KOPT-K1 (cell line): ENCODE results near the gene MARCKSL1.

ENCODE experiments used
- H3K27ac ChIP-seq: fragments of 200-600 bp; sonication (generic); 2 replicates; pipeline ENCODE4 v1.5.1; 2016; ENCODE audit warnings: antibody characterized with exemption, mild to moderate bottlenecking, low read depth, low read length; ENCODE audit not compliant: poor library complexity, severe bottlenecking
- H3K36me3 ChIP-seq: fragments of 200-600 bp; sonication (generic); 2 replicates; pipeline ENCODE4 v1.5.1; 2017; ENCODE audit warnings: antibody characterized with exemption, mild to moderate bottlenecking, low read length, moderate library complexity; ENCODE audit not compliant: insufficient read depth
- H3K9me3 ChIP-seq: fragments of 200-600 bp; sonication (generic); 2 replicates; pipeline ENCODE4 v1.5.1; 2017; ENCODE audit warnings: antibody characterized with exemption, low read length, mild to moderate bottlenecking; ENCODE audit not compliant: insufficient read depth, poor library complexity, severe bottlenecking

The MARCKSL1 gene, protein sequence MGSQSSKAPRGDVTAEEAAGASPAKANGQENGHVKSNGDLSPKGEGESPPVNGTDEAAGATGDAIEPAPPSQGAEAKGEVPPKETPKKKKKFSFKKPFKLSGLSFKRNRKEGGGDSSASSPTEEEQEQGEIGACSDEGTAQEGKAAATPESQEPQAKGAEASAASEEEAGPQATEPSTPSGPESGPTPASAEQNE

DNA sequence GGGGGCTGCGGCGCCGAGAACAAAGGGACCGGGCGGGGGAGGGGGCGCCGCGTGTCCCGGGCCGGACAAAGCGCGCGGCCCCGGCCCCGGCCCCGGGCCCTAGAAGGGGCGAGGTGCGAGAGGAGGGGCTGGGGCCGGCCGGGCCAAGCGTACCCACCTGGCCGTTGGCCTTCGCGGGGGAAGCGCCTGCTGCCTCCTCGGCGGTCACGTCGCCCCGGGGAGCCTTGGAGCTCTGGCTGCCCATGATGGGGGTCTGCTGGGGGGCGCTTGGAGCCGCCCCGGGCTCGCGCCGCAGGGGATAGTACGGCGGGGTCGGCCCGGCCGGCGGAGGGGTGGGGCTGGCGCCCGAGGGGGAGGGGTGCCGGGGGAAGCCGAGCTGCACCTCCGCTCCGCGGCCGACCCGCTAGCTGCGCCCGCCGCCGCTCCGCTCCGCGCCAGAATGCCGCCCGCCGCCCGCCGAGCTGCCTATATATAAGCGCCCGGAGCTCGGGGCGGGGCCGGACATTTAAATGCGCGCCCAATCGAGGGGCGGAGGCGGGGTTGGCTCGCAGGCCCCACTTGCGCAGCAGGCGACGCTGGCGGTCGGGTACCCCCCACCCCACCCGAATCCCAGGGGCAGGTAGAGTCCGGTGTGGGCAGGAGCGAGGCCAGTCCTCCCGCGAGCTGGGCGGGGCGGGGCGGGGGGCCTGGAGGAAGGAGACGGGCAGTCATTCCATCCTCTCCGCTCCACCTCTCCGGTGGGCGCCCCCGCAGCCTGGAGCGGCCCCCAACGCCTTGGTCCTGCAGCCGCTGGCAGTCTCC, at the start of gene MARCKSL1:
Gene MARCKSL1, minus strand, starts transcription at position 444 of the 801 bp plus-strand sequence. Its CDS starts 200 bp downstream, at position 244.
- H3K36me3 ChIP-seq: peaks cover 39% of the 10 kb centered on the region
- H3K9me3 ChIP-seq: no peaks in the 10 kb centered on the region
- H3K27ac ChIP-seq: peak within 1 kb of the TSS; percentile 60

DNA sequence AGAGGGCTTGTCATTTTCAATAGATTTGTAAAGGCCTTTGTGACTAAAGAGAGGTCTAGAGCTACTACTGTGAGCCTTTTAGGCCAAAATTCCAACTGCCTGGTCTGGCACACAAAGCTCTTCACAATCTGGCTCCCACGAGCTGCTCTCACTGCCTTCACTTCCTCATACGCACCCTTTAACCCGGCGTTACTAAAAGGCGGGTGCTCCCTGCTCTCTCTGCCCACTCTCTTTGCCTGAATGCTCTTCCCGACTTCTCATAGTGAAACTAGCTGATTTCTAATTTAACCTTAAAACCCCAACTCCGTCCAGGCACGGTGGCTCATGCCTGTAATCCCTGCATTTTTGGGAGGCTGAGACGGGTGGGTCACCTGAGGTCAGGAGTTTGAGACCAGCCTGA, 44.0 kb upstream of the MARCKSL1 start:
- Histone ChIP-seq H3K9me3 (no peaks in the 10 kb centered on the region), H3K36me3 (peaks cover 99% of the 10 kb centered on the region), H3K27ac (no peak overlapping the region)

- Histone ChIP-seq H3K27ac (no peak overlapping the region), H3K36me3 (peaks cover 99% of the 10 kb centered on the region), H3K9me3 (no peaks in the 10 kb centered on the region)
These were observed 41.6 kb upstream of the MARCKSL1 start for GRCh38 chr1:32377541-32378220.

DNA sequence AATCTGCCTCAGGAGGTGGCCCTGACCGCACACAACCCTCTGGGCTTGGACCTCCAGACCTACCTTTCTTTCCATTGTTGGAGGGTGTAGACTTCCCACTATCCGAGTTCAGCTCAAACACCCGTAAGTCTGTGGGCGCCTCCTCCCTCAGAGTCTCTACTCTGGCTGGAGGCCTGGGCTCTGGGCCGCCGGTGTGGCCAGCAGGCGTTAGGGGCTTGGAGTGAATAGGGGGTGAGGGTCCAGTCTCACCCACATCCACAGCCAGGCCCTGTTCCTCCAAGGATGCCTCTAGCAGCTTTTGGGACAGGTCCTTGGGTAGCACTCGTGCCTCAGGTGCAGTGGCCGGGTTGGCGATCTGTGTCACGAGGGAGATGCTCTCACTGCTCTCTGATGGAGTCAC, 40.2 kb upstream of the MARCKSL1 start:
- Histone ChIP-seq H3K27ac (no peak overlapping the region), H3K36me3 (peaks cover 94% of the 10 kb centered on the region), H3K9me3 (no peaks in the 10 kb centered on the region)

DNA sequence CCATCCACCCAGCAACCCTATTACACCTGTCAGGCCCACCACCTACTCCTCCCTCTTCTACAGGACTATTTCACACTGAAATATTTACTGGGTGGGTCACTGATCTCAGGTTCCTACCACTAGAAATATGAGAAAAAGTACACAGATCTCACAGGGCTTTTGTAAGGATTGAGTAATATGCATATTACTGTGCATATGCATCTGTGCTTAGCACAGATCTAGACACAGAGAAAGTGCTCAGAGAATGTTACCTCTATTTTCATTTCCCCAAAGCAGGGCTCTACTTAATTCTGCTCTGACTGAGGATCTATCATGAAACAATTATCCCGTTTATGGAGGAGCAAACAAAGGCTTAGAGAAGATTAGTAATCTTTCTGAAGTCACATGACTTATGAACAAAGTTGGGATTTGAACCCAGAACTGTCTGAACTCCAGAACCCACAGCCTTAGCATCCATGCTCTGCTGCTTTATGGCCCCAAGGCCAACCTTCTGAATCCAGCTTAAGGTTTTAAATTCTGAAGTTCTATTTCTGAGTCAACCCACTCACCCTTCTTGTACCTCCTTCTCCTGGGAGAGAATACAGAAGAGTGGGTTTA, 38.1 kb upstream of the MARCKSL1 start:
- H3K36me3 ChIP-seq: peaks cover 79% of the 10 kb centered on the region
- no peak overlapping the region for H3K27ac ChIP-seq
- H3K9me3 ChIP-seq: no peaks in the 10 kb centered on the region

GRCh38 chr1:32372149-32372756, 36.2 kb upstream of the MARCKSL1 start:
- H3K36me3 ChIP-seq: peaks cover 79% of the 10 kb centered on the region
- no peaks in the 10 kb centered on the region for H3K9me3 ChIP-seq
- H3K27ac ChIP-seq: no peak overlapping the region

GRCh38 chr1:32367912-32368635, 32.0 kb upstream of the MARCKSL1 start:
- Histone ChIP-seq H3K36me3 (peaks cover 74% of the 10 kb centered on the region), H3K9me3 (no peaks in the 10 kb centered on the region), H3K27ac (no peak overlapping the region)

DNA sequence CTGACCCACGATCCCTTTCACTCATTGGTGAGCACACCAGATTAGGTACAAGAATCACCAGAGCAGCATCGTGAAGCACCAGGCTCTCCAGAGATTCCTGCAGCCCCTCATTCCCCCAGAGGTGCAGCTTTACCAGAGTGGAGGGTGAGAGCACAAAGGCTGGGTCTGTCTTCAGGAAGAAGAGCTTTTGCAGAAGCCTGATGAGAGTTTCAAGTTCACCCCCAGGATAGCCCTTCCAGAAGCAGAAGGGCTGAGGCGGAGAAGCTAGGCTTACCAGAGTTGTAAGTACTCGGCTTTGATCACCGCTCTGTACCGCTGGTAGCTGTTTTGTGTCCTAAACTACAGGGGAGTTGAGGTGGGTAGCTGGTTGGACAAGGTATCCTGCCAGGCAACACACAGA, 29.4 kb upstream of the MARCKSL1 start:
- H3K9me3 ChIP-seq: no peaks in the 10 kb centered on the region
- peaks cover 70% of the 10 kb centered on the region for H3K36me3 ChIP-seq
- H3K27ac ChIP-seq: no peak overlapping the region

GRCh38 chr1:32364836-32365235, 28.8 kb upstream of the MARCKSL1 start:
- Histone ChIP-seq H3K36me3 (peaks cover 70% of the 10 kb centered on the region), H3K27ac (no peak overlapping the region), H3K9me3 (no peaks in the 10 kb centered on the region)

DNA sequence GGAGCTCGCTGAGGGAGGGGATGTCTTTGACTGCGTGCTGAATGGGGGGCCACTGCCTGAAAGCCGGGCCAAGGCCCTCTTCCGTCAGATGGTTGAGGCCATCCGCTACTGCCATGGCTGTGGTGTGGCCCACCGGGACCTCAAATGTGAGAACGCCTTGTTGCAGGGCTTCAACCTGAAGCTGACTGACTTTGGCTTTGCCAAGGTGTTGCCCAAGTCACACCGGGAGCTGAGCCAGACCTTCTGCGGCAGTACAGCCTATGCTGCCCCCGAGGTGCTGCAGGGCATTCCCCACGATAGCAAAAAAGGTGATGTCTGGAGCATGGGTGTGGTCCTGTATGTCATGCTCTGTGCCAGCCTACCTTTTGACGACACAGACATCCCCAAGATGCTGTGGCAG, 27.7 kb upstream of the MARCKSL1 start:
- H3K36me3 ChIP-seq: peaks cover 60% of the 10 kb centered on the region
- H3K27ac ChIP-seq: no peak overlapping the region
- no peaks in the 10 kb centered on the region for H3K9me3 ChIP-seq

- H3K9me3 ChIP-seq: no peaks in the 10 kb centered on the region
- peaks cover 50% of the 10 kb centered on the region for H3K36me3 ChIP-seq
- H3K27ac ChIP-seq: no peak within 1 kb of the TSS
These were observed 26.7 kb upstream of the MARCKSL1 start, which contains the start of the genes FAM229A and TSSK3 for GRCh38 chr1:32362474-32363313. FAM229A (minus strand) TSS chr1:32362485; CDS start chr1:32362091, 394 bp downstream. TSSK3 (plus strand) TSS chr1:32362539; CDS start chr1:32362702, 163 bp downstream.

DNA sequence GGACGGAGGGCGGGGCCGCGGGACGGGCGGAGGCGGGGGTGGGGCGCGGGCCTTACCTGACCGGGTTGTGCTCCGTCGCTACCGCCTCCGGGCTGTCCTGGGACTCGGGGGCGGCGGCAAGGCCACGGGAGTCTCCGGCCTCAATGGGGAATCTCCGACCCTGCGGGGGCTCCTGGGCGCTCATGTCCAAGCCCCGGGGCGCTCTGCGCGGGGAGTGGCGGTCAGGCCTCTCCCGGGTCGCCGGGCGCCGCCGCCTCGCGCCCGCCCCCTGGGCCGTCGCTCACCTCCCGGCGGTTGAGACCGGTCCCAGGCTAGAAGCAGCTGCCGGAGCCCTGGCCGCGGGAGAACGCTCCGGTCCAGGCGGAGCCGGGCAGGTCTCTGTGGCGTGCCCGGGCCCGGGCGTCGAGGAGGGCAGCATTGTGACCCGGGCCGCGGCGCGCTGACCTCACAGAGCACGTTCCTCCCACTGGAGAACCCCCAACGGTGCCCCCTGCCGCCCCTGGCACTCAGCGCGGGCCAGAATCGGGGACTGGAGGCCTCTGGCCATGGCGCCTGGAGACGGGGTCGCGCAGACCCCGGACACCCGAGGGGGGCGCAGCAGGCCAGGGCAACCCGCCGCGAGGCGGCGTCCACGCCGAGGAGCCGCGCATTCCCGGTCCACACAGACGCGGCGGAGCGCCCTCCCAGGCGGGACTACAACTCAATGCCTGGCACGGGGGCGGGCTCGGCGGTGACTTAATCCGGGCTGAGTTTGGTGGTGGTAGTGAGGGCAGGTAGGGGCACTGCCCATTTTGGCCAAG, 25.8 kb upstream of the MARCKSL1 start:
- Histone ChIP-seq H3K9me3 (no peaks in the 10 kb centered on the region), H3K27ac (no peak overlapping the region), H3K36me3 (peaks cover 41% of the 10 kb centered on the region)

GRCh38 chr1:32361308-32361673, 25.3 kb upstream of the MARCKSL1 start:
- no peaks in the 10 kb centered on the region for H3K9me3 ChIP-seq
- peaks cover 36% of the 10 kb centered on the region for H3K36me3 ChIP-seq
- H3K27ac ChIP-seq: no peak overlapping the region
